KOPT-K1 (cell line): ENCODE data around the gene PCMT1.
"Not testable (repeated sequence)": the region's sequence is repeated elsewhere in the genome, so short reads cannot be mapped to it uniquely, and the experiment has no call there.

Experiments
- H3K27ac ChIP-seq: fragments of 200-600 bp; sonication (generic); 2 replicates; pipeline ENCODE4 v1.5.1; 2016; ENCODE audit warnings: antibody characterized with exemption, mild to moderate bottlenecking, low read depth, low read length; ENCODE audit not compliant: poor library complexity, severe bottlenecking
- H3K36me3 ChIP-seq: fragments of 200-600 bp; sonication (generic); 2 replicates; pipeline ENCODE4 v1.5.1; 2017; ENCODE audit warnings: antibody characterized with exemption, mild to moderate bottlenecking, low read length, moderate library complexity; ENCODE audit not compliant: insufficient read depth
- H3K9me3 ChIP-seq: fragments of 200-600 bp; sonication (generic); 2 replicates; pipeline ENCODE4 v1.5.1; 2017; ENCODE audit warnings: antibody characterized with exemption, low read length, mild to moderate bottlenecking; ENCODE audit not compliant: insufficient read depth, poor library complexity, severe bottlenecking

The PCMT1 gene

GRCh38 chr6:149729824-149730223 is 19.7 kb upstream of the PCMT1 start:
- Histone ChIP-seq H3K27ac (no peak overlapping the region), H3K9me3 (no peaks in the 10 kb centered on the region), H3K36me3 (peaks cover 96% of the 10 kb centered on the region)

GRCh38 chr6:149733089-149733720 is 16.3 kb upstream of the PCMT1 start:
- Histone ChIP-seq H3K9me3 (no peaks in the 10 kb centered on the region), H3K36me3 (peaks cover 97% of the 10 kb centered on the region), H3K27ac (no peak overlapping the region)

GRCh38 chr6:149734915-149735314 is 14.6 kb upstream of the PCMT1 start:
- Histone ChIP-seq H3K9me3 (no peaks in the 10 kb centered on the region), H3K27ac (no peak overlapping the region), H3K36me3 (peaks cover 97% of the 10 kb centered on the region)

- Histone ChIP-seq H3K27ac (peak overlapping the region; percentile 73), H3K36me3 (peaks cover 36% of the 10 kb centered on the region)
- not testable (repeated sequence) for H3K9me3 ChIP-seq
Observed at GRCh38 chr6:149745252-149745651, 4.3 kb upstream of the PCMT1 start.

- peaks cover 25% of the 10 kb centered on the region for H3K36me3 ChIP-seq
- no peaks in the 10 kb centered on the region for H3K9me3 ChIP-seq
- peak within 1 kb of the TSS; percentile 73 for H3K27ac ChIP-seq
Observed at GRCh38 chr6:149746147-149746946, 3.2 kb upstream of the PCMT1 start, which contains the start of gene NUP43. Gene NUP43 (minus strand): TSS chr6:149746529. CDS start chr6:149746495, 34 bp downstream.

DNA sequence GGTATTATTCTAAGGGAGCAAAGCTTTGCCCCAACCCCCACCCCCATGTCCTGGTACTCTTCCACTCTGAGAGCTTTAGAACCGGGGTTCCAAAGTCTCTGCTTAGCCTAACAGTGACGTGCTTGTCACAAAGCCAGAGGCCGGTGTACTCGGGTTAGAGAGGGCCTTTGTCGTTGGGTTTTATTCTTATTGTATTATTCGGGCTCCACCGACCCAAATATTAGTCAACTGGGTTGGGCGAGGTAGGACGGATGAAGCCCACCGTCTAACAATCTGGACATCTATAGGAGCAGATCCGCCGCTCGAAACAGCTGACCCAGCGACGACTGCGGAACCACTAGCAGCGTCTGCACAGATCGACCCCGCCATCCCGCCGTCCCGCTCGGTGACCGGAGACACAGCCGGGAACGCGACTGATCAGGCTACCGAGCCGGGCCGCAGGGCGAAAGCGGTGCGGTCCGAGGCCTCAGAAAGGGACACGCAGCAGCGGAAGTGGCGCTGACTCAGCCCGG is 403 bp upstream of the PCMT1 start:
- not testable (repeated sequence) for H3K36me3 ChIP-seq, H3K9me3 ChIP-seq
- H3K27ac ChIP-seq = peak overlapping the region; percentile 91

GRCh38 chr6:149750136-149750609 is 632 bp downstream of the PCMT1 start:
- Histone ChIP-seq H3K9me3 (no peaks in the 10 kb centered on the region), H3K27ac (peak overlapping the region; percentile 91), H3K36me3 (peaks cover 9% of the 10 kb centered on the region)

- Histone ChIP-seq H3K36me3 (peaks cover 9% of the 10 kb centered on the region), H3K27ac (no peak overlapping the region), H3K9me3 (no peaks in the 10 kb centered on the region)
Observed at GRCh38 chr6:149751239-149751638, 1.7 kb downstream of the PCMT1 start.

- H3K27ac ChIP-seq = not testable (repeated sequence)
- H3K36me3 ChIP-seq = peaks cover 11% of the 10 kb centered on the region
Observed at GRCh38 chr6:149751920-149752319, 2.4 kb downstream of the PCMT1 start.

GRCh38 chr6:149752600-149753373 is 3.2 kb downstream of the PCMT1 start:
- peaks cover 14% of the 10 kb centered on the region for H3K36me3 ChIP-seq
- no peak overlapping the region for H3K27ac ChIP-seq
- no peaks in the 10 kb centered on the region for H3K9me3 ChIP-seq

More at GRCh38 chr6:149751920-149752319, 2.4 kb downstream of the PCMT1 start:
- not testable (repeated sequence) for H3K9me3 ChIP-seq

GRCh38 chr6:149753374-149753637 is 3.8 kb downstream of the PCMT1 start:
- not testable (repeated sequence) for H3K27ac ChIP-seq
- peaks cover 14% of the 10 kb centered on the region for H3K36me3 ChIP-seq

DNA sequence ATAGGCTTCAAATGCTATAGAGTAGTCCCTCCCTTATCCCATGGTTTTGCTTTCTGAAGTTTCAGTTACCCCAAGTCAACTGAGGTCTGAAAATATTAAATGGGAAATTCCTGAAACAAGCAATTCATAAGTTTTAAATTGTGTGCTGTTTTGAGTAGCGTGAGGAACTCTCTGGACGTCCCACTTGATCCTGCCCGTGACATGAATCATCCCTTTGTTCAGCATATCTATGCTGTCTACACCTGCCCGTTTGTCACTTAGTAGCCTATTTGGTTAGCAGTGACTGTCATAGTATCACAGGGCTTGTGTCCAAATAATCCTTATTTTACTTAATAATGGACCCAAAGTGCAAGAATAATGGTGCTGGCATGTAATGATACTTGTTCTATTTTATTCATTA is 5.0 kb downstream of the PCMT1 start:
- Histone ChIP-seq H3K27ac (no peak overlapping the region), H3K9me3 (no peaks in the 10 kb centered on the region), H3K36me3 (peaks cover 15% of the 10 kb centered on the region)

More at GRCh38 chr6:149753374-149753637, 3.8 kb downstream of the PCMT1 start:
- not testable (repeated sequence) for H3K9me3 ChIP-seq

- H3K27ac ChIP-seq = no peak overlapping the region
- H3K36me3 ChIP-seq = peaks cover 26% of the 10 kb centered on the region
- H3K9me3 ChIP-seq = no peaks in the 10 kb centered on the region
Observed at GRCh38 chr6:149755300-149756260, 6.0 kb downstream of the PCMT1 start.

- Histone ChIP-seq H3K27ac (no peak overlapping the region), H3K9me3 (no peaks in the 10 kb centered on the region), H3K36me3 (peaks cover 31% of the 10 kb centered on the region)
Observed at GRCh38 chr6:149756261-149756636, 6.7 kb downstream of the PCMT1 start.
